Thyroid gland (tissue), 4 donors: ENCODE results near the gene ACSS3.

Experiments
- POLR2A ChIP-seq, 2 donors: fragments of 450-650 bp; IDR thresholded peaks; one replicate each; pipeline ENCODE4 v1.6.1; 2017; ENCODE audit warnings: antibody characterized with exemption in 2 of 2, mild to moderate bottlenecking in 2 of 2, moderate library complexity in 1 of 2
- TF ChIP-seq, protein P1 (sequence below), 6 experiments: fragments of 200-600 bp in 3 of 6; fragments of 450-650 bp in 3 of 6; sonication (generic) in 3 of 6; IDR thresholded peaks; one replicate each; pipeline ENCODE4 v1.5.1; 2016 to 2019; ENCODE audit warnings: antibody characterized with exemption in 6 of 6, mild to moderate bottlenecking in 2 of 6, inconsistent platforms in 1 of 6, moderate library complexity in 1 of 6

DNA sequence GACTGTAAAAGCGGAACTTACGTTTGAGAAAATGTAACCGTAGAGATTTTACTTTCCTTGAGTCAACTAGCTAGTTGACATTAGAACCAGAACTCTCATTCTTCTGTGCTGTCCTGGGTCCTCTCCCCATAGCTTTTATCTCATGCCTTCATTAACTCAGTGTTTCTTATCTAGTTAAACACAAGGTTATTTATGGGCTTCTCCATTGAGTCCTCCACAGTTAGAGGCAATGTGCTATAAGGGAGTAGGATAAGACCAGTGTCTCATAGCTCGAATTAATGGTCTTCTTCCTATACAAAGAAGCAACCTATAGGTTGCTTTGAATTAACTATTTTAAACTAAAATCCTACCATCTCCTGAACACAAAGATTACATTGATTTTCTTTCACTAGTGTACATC, 129.8 kb downstream of the ACSS3 start:
- no peak for TF ChIP-seq POLR2A (IDR thresholded peaks at IDR 0.05)
- TF ChIP-seq, protein P1, sequence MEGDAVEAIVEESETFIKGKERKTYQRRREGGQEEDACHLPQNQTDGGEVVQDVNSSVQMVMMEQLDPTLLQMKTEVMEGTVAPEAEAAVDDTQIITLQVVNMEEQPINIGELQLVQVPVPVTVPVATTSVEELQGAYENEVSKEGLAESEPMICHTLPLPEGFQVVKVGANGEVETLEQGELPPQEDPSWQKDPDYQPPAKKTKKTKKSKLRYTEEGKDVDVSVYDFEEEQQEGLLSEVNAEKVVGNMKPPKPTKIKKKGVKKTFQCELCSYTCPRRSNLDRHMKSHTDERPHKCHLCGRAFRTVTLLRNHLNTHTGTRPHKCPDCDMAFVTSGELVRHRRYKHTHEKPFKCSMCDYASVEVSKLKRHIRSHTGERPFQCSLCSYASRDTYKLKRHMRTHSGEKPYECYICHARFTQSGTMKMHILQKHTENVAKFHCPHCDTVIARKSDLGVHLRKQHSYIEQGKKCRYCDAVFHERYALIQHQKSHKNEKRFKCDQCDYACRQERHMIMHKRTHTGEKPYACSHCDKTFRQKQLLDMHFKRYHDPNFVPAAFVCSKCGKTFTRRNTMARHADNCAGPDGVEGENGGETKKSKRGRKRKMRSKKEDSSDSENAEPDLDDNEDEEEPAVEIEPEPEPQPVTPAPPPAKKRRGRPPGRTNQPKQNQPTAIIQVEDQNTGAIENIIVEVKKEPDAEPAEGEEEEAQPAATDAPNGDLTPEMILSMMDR (IDR thresholded peaks at IDR 0.05) = no peak
